Activated naive CD4-positive, alpha-beta T cell treated with anti-CD3 and anti-CD28 coated beads, Interleukin-2, amount 50 U/mL, for 72 hours (primary cell): ENCODE results near the gene TMEM92. TPM values are rescaled to one million over a fixed set of nuclear protein-coding genes. Genes with fewer than 3 reads are reported as not detected.

Experiments
- ATAC-seq, 2 donors: fragments of 150-1000 bp; cut with Tn5 transposase; 2 replicates each; pipeline ENCODE4 v1.10.0; 2021; ENCODE audit warnings: mild to moderate bottlenecking in 2 of 2, moderate library complexity in 2 of 2
- DNase-seq, 2 donors: peaks; one replicate each; pipeline ENCODE4 v3.0.0; 2021 to 2022; ENCODE audit warnings: low spot score in 2 of 2
- H3K27ac Mint-ChIP-seq, 2 donors: one replicate each; pipeline ENCODE4 v1.8.0; 2022; ENCODE audit warnings: mild to moderate bottlenecking in 2 of 2, mixed read lengths in 2 of 2
- H3K36me3 Mint-ChIP-seq, 2 donors: one replicate each; pipeline ENCODE4 v1.8.0; 2022; ENCODE audit warnings: mixed read lengths in 2 of 2
- H3K9me3 Mint-ChIP-seq, 2 donors: one replicate each; pipeline ENCODE4 v1.8.0; 2022; ENCODE audit warnings: mixed read lengths in 2 of 2
- total RNA-seq, 2 donors: library from RNA; stranded (reverse); gene quantifications; one replicate each; pipeline ENCODE4 v1.2.3, GENCODE V29; 2022

The TMEM92 gene
- total RNA-seq = under 1 TPM in 1 of 2 donors, not detected in 1; 0.39 TPM

DNA sequence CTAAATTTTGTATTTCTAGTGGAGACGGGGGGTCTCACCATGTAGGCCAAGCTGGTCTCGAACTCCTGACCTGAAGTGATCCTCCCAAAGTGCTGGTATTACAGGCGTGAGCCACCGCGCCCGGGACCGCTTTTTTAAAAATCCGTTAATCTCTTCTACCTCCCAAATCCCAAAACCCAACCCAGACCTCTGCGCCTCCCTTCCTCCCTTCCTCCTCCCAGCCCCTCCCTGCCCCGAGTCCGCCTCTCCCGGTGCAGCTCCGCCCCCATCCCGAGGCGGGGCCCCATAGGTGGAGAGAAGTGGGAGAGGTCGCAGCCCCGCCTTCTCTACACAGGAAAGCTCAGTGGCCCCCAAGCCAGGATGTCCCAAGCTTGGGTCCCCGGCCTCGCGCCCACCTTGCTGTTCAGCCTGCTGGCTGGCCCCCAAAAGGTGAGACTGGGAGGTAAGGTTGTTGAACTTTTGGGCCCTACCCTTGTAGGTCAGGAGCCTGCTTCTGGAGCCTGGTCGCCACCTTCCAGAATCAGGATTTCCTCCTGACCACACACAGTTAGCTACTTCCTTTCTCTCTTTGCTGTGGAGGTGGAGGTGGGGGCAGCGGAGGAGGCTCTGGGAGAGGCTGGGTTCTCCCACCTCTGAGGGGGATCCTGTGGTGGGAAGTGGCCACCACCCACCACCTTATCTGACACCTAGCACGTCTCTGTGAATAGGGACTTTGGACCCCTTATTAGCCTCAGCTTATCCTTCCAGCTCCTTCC is at the start of gene TMEM92:
Gene TMEM92 (plus strand): TSS at position 325 of the 755 bp plus-strand sequence. CDS start 36 bp downstream, at position 361.
- Mint-ChIP-seq H3K9me3 (no peaks in the 10 kb centered on the region), H3K27ac (no peak within 1 kb of the TSS), H3K36me3 (no peaks in the 10 kb centered on the region)
- DNase-seq (peak in 1 of 2 donors; percentile 26), ATAC-seq (peak in 1 of 2 donors; percentile 40)

- DNase-seq (no peak), ATAC-seq (no peak)
- no peak overlapping the region for H3K27ac Mint-ChIP-seq
- peaks cover 19 to 25% of the 10 kb centered on the region in 2 donors for H3K36me3 Mint-ChIP-seq
- H3K9me3 Mint-ChIP-seq = peaks cover 6 to 30% of the 10 kb centered on the region in 2 donors
Observed at GRCh38 chr17:50225701-50226240, 48.5 kb upstream of the TMEM92 start.

- Mint-ChIP-seq H3K27ac (no peak overlapping the region), H3K9me3 (peaks cover 5% of the 10 kb centered on the region in 2 donors), H3K36me3 (peaks cover 0 to 6% of the 10 kb centered on the region in 2 donors)
- no peak for DNase-seq
- no peak for ATAC-seq
Observed at GRCh38 chr17:50234581-50234980, 39.7 kb upstream of the TMEM92 start.

DNA sequence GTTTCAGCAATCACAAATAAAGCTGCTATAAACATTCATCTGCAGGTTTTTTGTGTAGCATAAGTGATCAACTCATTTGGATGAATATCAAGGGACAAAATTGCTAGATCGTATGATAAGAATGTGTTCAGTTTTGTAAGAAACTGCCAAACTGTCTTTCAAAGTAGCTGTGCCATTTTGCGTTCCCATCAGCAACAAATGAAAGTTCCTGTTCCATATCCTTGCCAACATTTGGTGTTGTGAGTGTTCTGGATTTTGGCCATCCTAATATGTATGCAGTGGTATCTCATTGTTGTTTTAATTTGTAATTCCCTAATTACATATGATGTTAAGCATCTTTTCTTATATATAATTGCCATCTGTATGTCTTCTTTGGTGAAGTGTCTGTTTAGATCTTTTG is 36.4 kb upstream of the TMEM92 start:
- Mint-ChIP-seq H3K36me3 (no peaks in the 10 kb centered on the region), H3K9me3 (no peaks in the 10 kb centered on the region), H3K27ac (no peak overlapping the region)
- ATAC-seq (no peak), DNase-seq (no peak)

DNA sequence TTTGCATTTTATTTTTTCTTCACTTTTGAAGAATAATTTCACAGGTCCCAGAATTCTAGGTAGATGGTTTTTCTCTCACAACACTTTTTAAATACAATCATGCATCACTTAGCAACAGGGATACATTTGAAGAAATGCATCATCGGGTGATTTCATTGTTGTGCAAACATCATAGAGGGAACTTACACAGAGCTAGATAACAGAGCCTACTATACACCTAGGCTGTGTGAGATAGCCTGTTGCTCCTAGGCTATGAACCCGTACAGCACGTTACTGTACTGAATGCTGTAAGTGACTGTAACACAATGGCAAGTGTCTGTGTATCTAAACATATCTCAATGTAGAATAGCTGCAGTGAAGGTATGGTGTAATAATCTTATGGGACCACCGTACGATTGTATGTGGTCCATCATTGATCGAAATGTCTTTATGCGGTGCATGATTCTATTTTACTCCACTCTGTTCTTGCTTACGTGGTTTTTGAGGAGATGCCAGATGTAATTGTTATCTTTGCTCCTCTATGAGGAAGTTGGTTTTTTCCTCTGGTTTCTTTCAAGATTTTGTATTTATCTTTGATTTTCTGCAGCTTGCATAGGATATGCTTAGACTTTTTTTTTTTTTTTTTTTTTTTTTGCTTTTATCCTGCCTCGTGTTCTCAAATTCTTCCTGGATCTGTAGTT is 35.5 kb upstream of the TMEM92 start:
- ATAC-seq (no peak), DNase-seq (no peak)
- no peaks in the 10 kb centered on the region for H3K36me3 Mint-ChIP-seq
- H3K9me3 Mint-ChIP-seq = no peaks in the 10 kb centered on the region
- no peak overlapping the region for H3K27ac Mint-ChIP-seq

DNA sequence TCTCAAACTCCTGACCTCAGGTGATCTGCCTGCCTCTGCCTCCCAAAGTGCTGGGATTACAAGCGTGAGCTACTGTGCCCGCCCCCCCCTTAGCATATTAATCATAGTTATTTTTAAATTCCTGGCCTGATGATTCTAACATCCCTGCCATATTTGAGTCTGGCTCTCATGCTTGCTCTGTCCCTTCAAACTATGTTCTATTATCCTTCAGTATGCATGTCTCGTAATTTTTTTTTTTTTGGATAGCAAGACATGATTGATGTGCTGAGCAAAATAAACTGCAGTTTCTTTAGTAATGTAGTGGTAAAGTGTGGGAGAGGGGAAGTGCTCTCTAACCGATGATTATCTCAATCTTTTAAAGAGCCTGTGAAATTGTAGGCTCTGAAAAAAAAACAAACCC is 34.3 kb upstream of the TMEM92 start:
- DNase-seq (no peak), ATAC-seq (no peak)
- Mint-ChIP-seq H3K36me3 (no peaks in the 10 kb centered on the region), H3K27ac (no peak overlapping the region), H3K9me3 (no peaks in the 10 kb centered on the region)

DNA sequence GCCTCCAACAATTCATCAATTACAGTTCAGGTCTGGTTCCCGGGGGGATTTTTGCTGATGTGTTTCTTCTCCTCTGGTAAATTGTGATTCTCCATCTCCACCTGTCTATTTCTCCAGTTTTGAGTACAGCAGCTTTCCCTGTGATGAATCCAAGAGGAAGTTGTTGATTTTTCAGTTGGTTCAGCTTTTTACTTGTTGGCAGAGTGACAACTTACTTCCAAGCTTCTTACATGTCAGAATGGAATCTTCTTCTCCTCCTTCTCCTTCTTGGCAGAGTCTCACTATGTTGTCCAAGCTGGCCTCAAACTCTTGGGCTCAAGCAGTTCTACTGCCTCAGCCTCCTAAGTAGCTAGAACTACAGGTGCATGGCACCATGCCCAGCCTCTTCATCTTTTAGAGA is 33.4 kb upstream of the TMEM92 start:
- Mint-ChIP-seq H3K27ac (no peak overlapping the region), H3K36me3 (no peaks in the 10 kb centered on the region), H3K9me3 (no peaks in the 10 kb centered on the region)
- ATAC-seq = no peak
- no peak for DNase-seq

DNA sequence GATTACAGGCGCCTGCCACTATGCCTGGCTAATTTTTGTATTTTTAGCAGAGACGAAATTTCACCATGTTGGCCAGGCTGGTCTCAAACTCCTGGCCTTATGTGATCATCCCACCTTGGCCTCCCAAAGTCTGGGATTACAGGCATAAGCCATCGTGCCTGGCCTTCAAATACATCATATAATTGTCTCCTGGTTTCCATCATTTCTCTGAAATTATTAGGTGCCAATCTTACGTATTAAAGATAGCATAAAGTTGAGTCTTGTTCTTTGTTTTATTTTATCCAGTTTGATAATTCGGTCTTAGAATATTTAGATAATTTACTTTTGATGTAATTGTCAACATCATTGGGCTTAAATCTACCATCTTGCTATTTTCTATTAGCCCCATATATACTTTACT is 32.8 kb upstream of the TMEM92 start:
- H3K9me3 Mint-ChIP-seq = no peaks in the 10 kb centered on the region
- ATAC-seq (no peak), DNase-seq (no peak)
- H3K36me3 Mint-ChIP-seq = no peaks in the 10 kb centered on the region
- H3K27ac Mint-ChIP-seq = no peak overlapping the region

GRCh38 chr17:50244771-50245170 is 29.5 kb upstream of the TMEM92 start:
- no peak overlapping the region for H3K27ac Mint-ChIP-seq
- H3K36me3 Mint-ChIP-seq = peaks cover 10 to 12% of the 10 kb centered on the region in 2 donors
- ATAC-seq = no peak
- H3K9me3 Mint-ChIP-seq = peaks cover 9 to 10% of the 10 kb centered on the region in 2 donors
- DNase-seq = no peak

DNA sequence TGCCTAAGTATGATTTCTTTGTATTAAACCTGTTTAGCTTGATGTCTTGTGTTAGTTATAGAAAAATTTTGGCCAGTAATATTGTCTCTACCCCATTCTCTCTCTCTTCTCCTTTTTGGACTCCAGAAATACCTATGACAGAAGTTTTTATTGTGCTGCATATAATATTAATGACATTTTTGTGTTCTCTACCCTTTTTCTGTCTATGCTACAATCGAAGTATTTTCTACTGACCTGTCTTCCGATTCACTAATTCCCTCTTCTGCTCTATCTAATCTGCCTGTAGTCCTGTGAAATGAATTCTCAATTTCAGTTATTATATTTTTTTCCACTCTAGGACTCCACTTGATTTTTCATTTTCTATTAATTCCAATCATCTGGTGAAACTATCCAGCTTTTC is 26.0 kb upstream of the TMEM92 start:
- peaks cover 9 to 10% of the 10 kb centered on the region in 2 donors for H3K9me3 Mint-ChIP-seq
- no peak overlapping the region for H3K27ac Mint-ChIP-seq
- peaks cover 10 to 12% of the 10 kb centered on the region in 2 donors for H3K36me3 Mint-ChIP-seq
- DNase-seq (no peak), ATAC-seq (no peak)

DNA sequence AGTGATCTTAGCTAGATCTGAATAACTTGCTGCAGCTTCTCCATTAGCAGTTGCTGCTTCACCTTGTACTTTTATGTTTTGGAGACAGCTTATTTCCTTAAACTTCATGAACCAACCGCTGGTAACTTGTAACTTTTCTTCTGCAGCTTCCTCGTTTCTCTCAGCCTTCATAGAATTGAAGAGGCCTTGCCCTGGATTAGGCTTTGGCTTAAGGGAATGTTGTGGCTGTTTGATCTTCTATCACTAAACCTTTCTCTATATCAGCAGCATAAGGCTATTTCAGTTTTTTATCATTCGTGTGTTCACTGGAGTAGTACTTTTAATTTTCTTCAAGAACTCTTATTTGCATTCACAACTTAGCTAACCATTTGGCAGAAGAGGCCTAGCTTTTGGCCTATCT is 21.5 kb upstream of the TMEM92 start:
- ATAC-seq = no peak
- peaks cover 9 to 10% of the 10 kb centered on the region in 2 donors for H3K9me3 Mint-ChIP-seq

DNA sequence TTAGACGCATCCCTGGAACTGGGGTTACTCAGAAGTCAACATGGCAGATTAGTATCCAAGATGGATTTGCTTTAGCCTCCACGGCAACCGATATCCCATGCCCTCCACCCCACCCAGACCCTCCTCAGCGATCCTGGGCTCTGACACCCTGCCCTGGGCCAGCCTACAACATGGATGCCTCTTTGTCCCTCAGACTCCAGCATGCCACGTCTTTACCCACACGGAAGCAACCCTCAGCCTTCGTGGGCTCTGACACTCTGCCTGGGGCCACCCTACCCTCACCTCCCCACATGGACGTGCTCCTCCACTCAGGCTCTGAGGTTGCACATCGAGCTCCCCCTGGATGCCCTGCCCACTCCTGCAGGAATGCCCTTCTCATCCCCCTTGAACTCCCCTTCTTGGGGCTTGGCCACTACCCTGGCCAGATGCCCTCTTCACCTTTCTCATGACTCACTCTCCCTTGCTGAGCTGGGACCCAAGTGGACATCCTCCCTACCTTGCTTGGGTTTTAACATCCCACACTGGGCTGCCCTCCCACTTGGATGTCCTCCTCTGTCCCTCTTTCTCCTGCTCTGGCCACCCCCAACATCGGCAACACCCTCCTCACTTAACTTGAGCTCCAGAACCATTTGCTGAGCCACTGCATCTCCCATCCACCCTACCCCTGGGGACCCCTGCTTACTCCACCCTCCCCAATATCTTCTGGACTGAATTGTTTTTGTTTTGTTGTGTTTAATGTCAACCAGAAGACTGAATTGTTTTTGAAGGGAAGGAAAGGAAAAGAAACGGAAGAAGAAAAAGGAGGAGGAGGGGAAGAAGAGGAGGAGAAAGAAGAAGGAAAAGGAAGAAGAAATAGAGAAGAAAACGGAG is 18.3 kb upstream of the TMEM92 start:
- DNase-seq = no peak
- H3K27ac Mint-ChIP-seq = no peak overlapping the region
- H3K36me3 Mint-ChIP-seq = no peaks in the 10 kb centered on the region
- H3K9me3 Mint-ChIP-seq = no peaks in the 10 kb centered on the region
- no peak for ATAC-seq

More for the DNA sequence above, 21.5 kb upstream of the TMEM92 start:
- no peak for DNase-seq
- Mint-ChIP-seq H3K27ac (no peak overlapping the region), H3K36me3 (peaks cover 10 to 12% of the 10 kb centered on the region in 2 donors)

DNA sequence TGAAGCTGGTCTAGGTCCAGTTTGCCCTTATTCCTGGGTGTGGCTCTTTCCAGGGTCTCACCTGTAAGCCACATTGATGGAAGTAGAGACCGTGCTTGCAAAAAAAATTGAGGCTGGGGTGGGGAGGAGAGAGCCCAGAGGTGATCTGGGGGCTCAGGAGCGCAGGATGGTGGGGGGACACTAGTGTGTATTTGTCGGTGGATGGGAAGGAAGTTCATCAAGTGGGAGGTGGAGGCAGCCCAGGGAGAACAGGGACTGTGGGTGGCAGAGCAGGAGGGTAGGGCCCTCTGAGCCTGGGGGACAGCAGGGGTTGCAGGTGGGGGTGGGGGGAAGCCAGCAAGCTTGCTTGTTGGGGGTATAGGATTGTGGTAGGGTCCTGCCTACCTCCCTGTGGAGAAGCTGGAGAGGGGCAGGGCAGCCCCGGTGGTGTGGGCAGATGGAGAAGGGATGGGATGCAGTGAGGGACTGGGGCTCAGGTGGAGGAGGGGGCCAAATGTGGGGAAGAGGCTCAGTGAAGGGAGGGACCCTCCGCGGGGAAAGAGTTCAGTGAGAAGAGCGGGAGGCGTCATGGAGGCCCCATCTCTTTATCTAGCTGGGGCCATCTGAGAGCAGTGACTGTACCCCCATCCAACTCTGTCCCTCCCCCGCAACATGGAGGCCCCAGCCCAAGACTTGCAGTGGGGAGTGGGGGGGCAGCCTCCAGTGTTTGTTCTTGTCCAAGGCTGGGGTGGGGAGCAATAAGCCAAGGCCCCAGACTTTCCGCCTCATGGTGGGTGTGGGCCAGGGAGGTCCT is 17.2 kb upstream of the TMEM92 start:
- no peak for ATAC-seq
- Mint-ChIP-seq H3K36me3 (no peaks in the 10 kb centered on the region), H3K27ac (no peak overlapping the region), H3K9me3 (no peaks in the 10 kb centered on the region)
- DNase-seq = no peak

DNA sequence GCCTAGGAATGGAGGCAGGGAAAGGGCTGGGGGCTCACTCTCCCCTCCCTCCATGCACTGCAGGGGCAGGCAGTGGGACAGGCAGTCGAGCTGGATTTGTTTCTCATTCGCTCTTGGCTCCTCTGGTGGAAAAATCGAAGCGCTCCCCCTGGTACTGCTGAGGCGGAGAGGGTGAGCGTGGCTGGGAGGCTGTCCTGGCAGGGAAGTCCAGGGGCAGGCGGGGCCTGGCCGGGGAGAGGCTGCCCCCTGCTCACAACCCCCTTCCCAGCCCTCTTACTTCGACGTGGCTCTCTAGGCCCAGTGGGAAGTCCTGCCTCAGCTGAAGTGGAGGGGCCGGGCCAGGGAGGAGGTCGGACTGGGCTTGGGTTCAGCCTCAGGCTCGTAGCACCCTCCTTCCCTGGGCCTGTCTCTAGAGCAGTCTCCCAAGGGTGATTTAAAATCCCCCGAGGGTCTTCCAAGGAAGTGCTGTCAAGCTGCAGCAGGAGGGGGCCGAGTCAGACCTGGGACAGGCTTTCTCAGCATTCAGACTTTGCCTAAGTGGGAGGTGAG is 16.5 kb upstream of the TMEM92 start:
- Mint-ChIP-seq H3K9me3 (no peaks in the 10 kb centered on the region), H3K27ac (no peak overlapping the region), H3K36me3 (no peaks in the 10 kb centered on the region)
- DNase-seq (no peak), ATAC-seq (no peak)

DNA sequence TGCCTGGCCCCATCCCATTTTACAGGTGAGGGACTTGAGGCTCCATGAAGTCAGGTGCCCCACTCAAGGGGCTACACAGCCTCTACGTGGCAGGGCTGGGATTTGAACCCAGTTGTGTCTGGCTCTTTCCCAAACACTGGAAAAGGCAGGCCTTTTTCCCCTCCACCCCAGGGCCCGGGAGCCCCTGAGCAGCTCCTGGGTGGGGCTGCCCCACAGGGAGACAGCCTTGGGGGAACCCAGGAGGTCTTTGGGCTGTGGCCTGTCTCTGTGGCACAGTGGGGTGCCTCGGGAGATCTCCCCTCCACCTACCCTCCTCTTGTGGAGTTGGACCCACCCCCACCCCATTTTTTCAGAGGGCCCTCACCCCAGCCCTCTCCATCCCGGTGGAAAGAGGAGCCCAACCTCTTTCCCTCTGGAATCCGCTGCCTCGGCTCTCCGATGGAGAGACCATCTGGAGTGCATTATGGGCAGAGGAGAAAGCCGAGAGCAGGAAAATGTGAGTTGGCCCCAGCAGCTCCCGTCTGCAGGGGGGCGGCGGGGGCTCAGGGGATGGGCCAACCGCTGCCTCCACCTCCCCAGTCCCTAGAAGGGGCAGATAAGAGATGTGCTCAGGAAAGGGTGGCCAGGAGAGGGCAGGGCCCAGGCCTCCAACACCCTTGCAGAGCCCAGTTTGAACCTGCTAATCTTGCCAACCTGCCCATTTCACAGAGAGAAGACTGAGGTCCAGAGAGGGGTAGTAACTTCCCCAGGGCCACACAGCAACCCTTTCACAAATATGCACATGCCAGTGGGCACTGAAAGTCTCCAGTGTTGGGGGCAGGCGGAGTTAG is 15.4 kb upstream of the TMEM92 start:
- DNase-seq = no peak
- no peak for ATAC-seq
- Mint-ChIP-seq H3K9me3 (no peaks in the 10 kb centered on the region), H3K27ac (no peak overlapping the region), H3K36me3 (no peaks in the 10 kb centered on the region)
